ENCODE results near the gene ELOVL6. TPM values are rescaled to one million over a fixed set of nuclear protein-coding genes. Genes with fewer than 3 reads are reported as not detected.

ELOVL6 gene
- total RNA-seq, 1 donor from 2014 or later = 11.0 TPM

- Mint-ChIP-seq H3K4me1 (ENCODE audit: low read depth) (peaks cover 5% of the 10 kb centered on the region), H3K36me3 (ENCODE audit: low read depth) (peaks cover 2% of the 10 kb centered on the region), H3K27ac (ENCODE audit: unreplicated experiment) (no peak overlapping the region), H3K4me3 (ENCODE audit: unreplicated experiment) (no peak overlapping the region), H3K9me3 (ENCODE audit: low read depth) (no peaks in the 10 kb centered on the region), H3K27me3 (ENCODE audit: low read depth) (no peaks in the 10 kb centered on the region)
- no peak for DNase-seq (ENCODE audit: low spot score)
- TF ChIP-seq, protein P1, sequence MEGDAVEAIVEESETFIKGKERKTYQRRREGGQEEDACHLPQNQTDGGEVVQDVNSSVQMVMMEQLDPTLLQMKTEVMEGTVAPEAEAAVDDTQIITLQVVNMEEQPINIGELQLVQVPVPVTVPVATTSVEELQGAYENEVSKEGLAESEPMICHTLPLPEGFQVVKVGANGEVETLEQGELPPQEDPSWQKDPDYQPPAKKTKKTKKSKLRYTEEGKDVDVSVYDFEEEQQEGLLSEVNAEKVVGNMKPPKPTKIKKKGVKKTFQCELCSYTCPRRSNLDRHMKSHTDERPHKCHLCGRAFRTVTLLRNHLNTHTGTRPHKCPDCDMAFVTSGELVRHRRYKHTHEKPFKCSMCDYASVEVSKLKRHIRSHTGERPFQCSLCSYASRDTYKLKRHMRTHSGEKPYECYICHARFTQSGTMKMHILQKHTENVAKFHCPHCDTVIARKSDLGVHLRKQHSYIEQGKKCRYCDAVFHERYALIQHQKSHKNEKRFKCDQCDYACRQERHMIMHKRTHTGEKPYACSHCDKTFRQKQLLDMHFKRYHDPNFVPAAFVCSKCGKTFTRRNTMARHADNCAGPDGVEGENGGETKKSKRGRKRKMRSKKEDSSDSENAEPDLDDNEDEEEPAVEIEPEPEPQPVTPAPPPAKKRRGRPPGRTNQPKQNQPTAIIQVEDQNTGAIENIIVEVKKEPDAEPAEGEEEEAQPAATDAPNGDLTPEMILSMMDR (IDR thresholded peaks at IDR 0.05) = no peak
Measured at GRCh38 chr4:110119880-110120279, 78.5 kb downstream of the ELOVL6 start.

GRCh38 chr4:110119337-110119736, 79.1 kb downstream of the ELOVL6 start:
- peaks cover 5% of the 10 kb centered on the region for H3K4me1 Mint-ChIP-seq (ENCODE audit: low read depth)
- H3K27ac Mint-ChIP-seq (ENCODE audit: unreplicated experiment) = no peak overlapping the region

GRCh38 chr4:110112056-110112455, 86.4 kb downstream of the ELOVL6 start:
- Mint-ChIP-seq H3K4me3 (ENCODE audit: unreplicated experiment) (no peak overlapping the region), H3K27ac (ENCODE audit: unreplicated experiment) (no peak overlapping the region), H3K36me3 (ENCODE audit: low read depth) (no peaks in the 10 kb centered on the region), H3K27me3 (ENCODE audit: low read depth) (no peaks in the 10 kb centered on the region), H3K4me1 (ENCODE audit: low read depth) (peaks cover 22% of the 10 kb centered on the region), H3K9me3 (ENCODE audit: low read depth) (no peaks in the 10 kb centered on the region)
- no peak for DNase-seq (ENCODE audit: low spot score)
- TF ChIP-seq, protein P1 (IDR thresholded peaks at IDR 0.05) = no peak

More at GRCh38 chr4:110119337-110119736, 79.1 kb downstream of the ELOVL6 start:
- H3K9me3 Mint-ChIP-seq (ENCODE audit: low read depth) = no peaks in the 10 kb centered on the region
- DNase-seq (ENCODE audit: low spot score) = no peak
- TF ChIP-seq, protein P1 (IDR thresholded peaks at IDR 0.05) = no peak
- no peak overlapping the region for H3K4me3 Mint-ChIP-seq (ENCODE audit: unreplicated experiment)
- H3K27me3 Mint-ChIP-seq (ENCODE audit: low read depth) = no peaks in the 10 kb centered on the region
- H3K36me3 Mint-ChIP-seq (ENCODE audit: low read depth) = peaks cover 2% of the 10 kb centered on the region

DNA sequence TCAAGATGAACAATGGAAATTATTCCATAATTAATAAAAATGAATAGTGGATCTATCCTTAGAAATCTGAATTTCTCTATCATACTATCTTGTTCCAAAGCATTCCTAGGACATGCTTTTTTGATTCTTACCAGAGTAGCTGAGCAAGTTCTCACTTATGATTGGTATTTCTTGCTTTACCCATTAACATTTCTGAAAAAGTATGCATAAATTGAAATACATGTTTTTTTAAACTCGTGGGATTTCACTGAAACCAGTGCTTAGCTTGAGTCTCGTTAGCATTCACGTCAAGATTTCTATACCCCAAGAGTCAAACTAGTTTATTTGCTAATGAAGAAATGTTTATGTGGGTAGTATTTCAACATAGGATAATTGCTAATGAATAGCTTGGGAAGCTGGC, 89.0 kb downstream of the ELOVL6 start:
- H3K9me3 Mint-ChIP-seq (ENCODE audit: low read depth) = no peaks in the 10 kb centered on the region

DNA sequence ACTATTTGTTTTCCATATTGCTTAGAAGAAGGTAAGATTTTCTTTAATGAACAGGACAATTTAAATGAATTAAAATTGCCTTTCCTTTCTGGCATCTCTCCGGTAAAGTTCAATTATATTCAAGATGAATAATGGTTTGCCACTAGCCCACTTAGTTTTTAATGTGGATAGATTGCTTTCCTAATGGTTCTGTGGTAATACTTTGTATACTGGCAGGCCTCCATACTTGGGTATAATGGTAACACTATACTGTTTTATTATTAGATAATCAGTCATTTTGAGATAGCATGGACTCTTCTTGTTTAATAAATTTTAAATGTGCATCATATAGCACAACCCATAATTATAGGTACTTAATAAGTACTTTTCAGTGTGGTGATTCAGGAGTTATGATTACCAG, 89.5 kb downstream of the ELOVL6 start:
- Mint-ChIP-seq H3K9me3 (ENCODE audit: low read depth) (no peaks in the 10 kb centered on the region), H3K36me3 (ENCODE audit: low read depth) (no peaks in the 10 kb centered on the region), H3K27me3 (ENCODE audit: low read depth) (no peaks in the 10 kb centered on the region), H3K4me1 (ENCODE audit: low read depth) (peaks cover 31% of the 10 kb centered on the region), H3K27ac (ENCODE audit: unreplicated experiment) (no peak overlapping the region), H3K4me3 (ENCODE audit: unreplicated experiment) (no peak overlapping the region)
- DNase-seq (ENCODE audit: low spot score) = no peak
- TF ChIP-seq, protein P1 (IDR thresholded peaks at IDR 0.05) = no peak

More for the DNA sequence above, 89.0 kb downstream of the ELOVL6 start:
- Mint-ChIP-seq H3K27me3 (ENCODE audit: low read depth) (no peaks in the 10 kb centered on the region), H3K27ac (ENCODE audit: unreplicated experiment) (no peak overlapping the region), H3K4me1 (ENCODE audit: low read depth) (peaks cover 31% of the 10 kb centered on the region), H3K36me3 (ENCODE audit: low read depth) (no peaks in the 10 kb centered on the region), H3K4me3 (ENCODE audit: unreplicated experiment) (no peak overlapping the region)
- TF ChIP-seq, protein P1 (IDR thresholded peaks at IDR 0.05) = no peak
- no peak for DNase-seq (ENCODE audit: low spot score)

Data from chondrocyte (in vitro differentiated cells).